H9 (cell line): Measurements from ENCODE around the gene ZFAND3. TPM values are rescaled to one million over a fixed set of nuclear protein-coding genes. Genes with fewer than 3 reads are reported as not detected.
"Not testable (repeated sequence)": the region's sequence is repeated elsewhere in the genome, so short reads cannot be mapped to it uniquely, and the experiment has no call there.

Experiments
- DNase-seq: peaks from one replicate; pipeline ENCODE4 v3.0.0-alpha.2; 2017
- H2AFZ ChIP-seq: one replicate; pipeline ENCODE4 v1.6.1; 2013; ENCODE audit warnings: mild to moderate bottlenecking, low read length, control low read depth, moderate library complexity
- H2AK5ac ChIP-seq: 2 replicates; pipeline ENCODE4 v1.6.1; 2013; ENCODE audit warnings: low read length, control low read depth, mixed read lengths; ENCODE audit not compliant: insufficient read length
- H2BK120ac ChIP-seq: one replicate; pipeline ENCODE4 v1.6.1; 2013; ENCODE audit warnings: low read depth, mild to moderate bottlenecking, low read length, control low read depth, inconsistent platforms; ENCODE audit not compliant: poor library complexity, severe bottlenecking
- H2BK12ac ChIP-seq: 2 replicates; pipeline ENCODE4 v1.6.1; 2013; ENCODE audit warnings: low read length, control low read depth, mixed read lengths, low read depth; ENCODE audit not compliant: insufficient read length
- H2BK15ac ChIP-seq: 2 replicates; pipeline ENCODE4 v1.6.1; 2013; ENCODE audit warnings: low read depth, low read length, control low read depth
- H2BK20ac ChIP-seq: one replicate; pipeline ENCODE4 v1.6.1; 2013; ENCODE audit warnings: low read depth, mild to moderate bottlenecking, low read length, control low read depth, inconsistent platforms; ENCODE audit not compliant: poor library complexity, severe bottlenecking
- H2BK5ac ChIP-seq: 2 replicates; pipeline ENCODE4 v1.6.1; 2013; ENCODE audit warnings: low read length, control low read depth, mixed read lengths; ENCODE audit not compliant: insufficient read length
- H3K14ac ChIP-seq: 2 replicates; pipeline ENCODE4 v1.6.1; 2013; ENCODE audit warnings: low read length, control low read depth; ENCODE audit not compliant: insufficient read depth
- H3K18ac ChIP-seq: 2 replicates; pipeline ENCODE4 v1.6.1; 2013; ENCODE audit warnings: low read depth, mild to moderate bottlenecking, mixed read lengths, low read length, control low read depth; ENCODE audit not compliant: insufficient read length
- H3K23ac ChIP-seq: 2 replicates; pipeline ENCODE4 v1.6.1; 2013; ENCODE audit warnings: low read length, control low read depth, mixed read lengths, low read depth; ENCODE audit not compliant: insufficient read length
- H3K23me2 ChIP-seq: 2 replicates; pipeline ENCODE4 v1.6.1; 2013; ENCODE audit warnings: low read depth, mild to moderate bottlenecking, mixed read lengths, low read length, control low read depth; ENCODE audit not compliant: insufficient read length, poor library complexity, severe bottlenecking
- H3K27ac ChIP-seq: 2 replicates; pipeline ENCODE4 v1.5.1; 2013; ENCODE audit warnings: low read length, control low read depth, mixed read lengths, low read depth; ENCODE audit not compliant: insufficient read length
- H3K27me3 ChIP-seq: 2 replicates; pipeline ENCODE4 v1.6.1; 2013; ENCODE audit warnings: low read length, control low read depth, inconsistent platforms; ENCODE audit not compliant: insufficient read depth
- H3K4ac ChIP-seq: 2 replicates; pipeline ENCODE4 v1.6.1; 2013; ENCODE audit warnings: low read depth, mild to moderate bottlenecking, control low read depth, inconsistent platforms, low read length, moderate library complexity
- H3K4me1 ChIP-seq: 2 replicates; pipeline ENCODE4 v1.6.1; 2013; ENCODE audit warnings: low read length, control low read depth, inconsistent platforms; ENCODE audit not compliant: insufficient read depth
- H3K4me2 ChIP-seq: 2 replicates; pipeline ENCODE4 v1.6.1; 2013; ENCODE audit warnings: low read length, control low read depth, mixed read lengths; ENCODE audit not compliant: insufficient read length, insufficient read depth
- H3K56ac ChIP-seq: 2 replicates; pipeline ENCODE4 v1.6.1; 2013; ENCODE audit warnings: low read depth, mild to moderate bottlenecking, mixed read lengths, low read length, control low read depth; ENCODE audit not compliant: insufficient read length
- H3K79me1 ChIP-seq: 2 replicates; pipeline ENCODE4 v1.6.1; 2013; ENCODE audit warnings: low read depth, mild to moderate bottlenecking, moderate library complexity, low read length, control low read depth, inconsistent platforms; ENCODE audit not compliant: insufficient read depth, poor library complexity, severe bottlenecking
- H3K79me2 ChIP-seq: 2 replicates; pipeline ENCODE4 v1.6.1; 2013; ENCODE audit warnings: low read length, control low read depth, inconsistent platforms; ENCODE audit not compliant: insufficient read depth
- H3K9ac ChIP-seq: 2 replicates; pipeline ENCODE4 v1.6.1; 2013; ENCODE audit warnings: low read length, control low read depth, mixed read lengths; ENCODE audit not compliant: insufficient read length; ENCODE audit errors: extremely low read depth
- H3K9me3 ChIP-seq: one replicate; pipeline ENCODE4 v1.6.1; 2013; ENCODE audit warnings: low read depth, low read length, inconsistent platforms; ENCODE audit not compliant: control insufficient read depth
- H3T11ph ChIP-seq: one replicate; pipeline ENCODE4 v1.6.1; 2013; ENCODE audit warnings: mild to moderate bottlenecking, low read length, control low read depth, inconsistent platforms
- H4K20me1 ChIP-seq: one replicate; pipeline ENCODE4 v1.6.1; 2013; ENCODE audit not compliant: control insufficient read depth, insufficient read length, insufficient read depth
- H4K5ac ChIP-seq: 2 replicates; pipeline ENCODE4 v1.6.1; 2013; ENCODE audit warnings: low read depth, mild to moderate bottlenecking, mixed read lengths, low read length, control low read depth; ENCODE audit not compliant: insufficient read length
- H4K8ac ChIP-seq: replicated peaks from 2 replicates; pipeline ENCODE4 v1.6.1; 2013; ENCODE audit warnings: low read length, control low read depth, mixed read lengths, low read depth; ENCODE audit not compliant: insufficient read length
- H4K91ac ChIP-seq: 2 replicates; pipeline ENCODE4 v1.6.1; 2013; ENCODE audit warnings: low read depth, mild to moderate bottlenecking, moderate library complexity, mixed read lengths, low read length, control low read depth; ENCODE audit not compliant: insufficient read length
- H3K27ac Mint-ChIP-seq, 3 experiments: 2 replicates in 2 of 3; 3 replicates in 1 of 3; pipeline ENCODE4 v1.8.0; 2020 to 2021; ENCODE audit warnings: mixed read lengths in 3 of 3, mild to moderate bottlenecking in 1 of 3, moderate library complexity in 1 of 3
- H3K27me3 Mint-ChIP-seq: 2 replicates; pipeline ENCODE4 v1.8.0; 2021; ENCODE audit warnings: low read depth, mild to moderate bottlenecking, moderate library complexity, mixed read lengths
- H3K36me3 Mint-ChIP-seq, 3 experiments: 2 replicates in 2 of 3; 3 replicates in 1 of 3; pipeline ENCODE4 v1.8.0; 2020 to 2021; ENCODE audit warnings: low read depth in 3 of 3, mixed read lengths in 3 of 3; ENCODE audit not compliant: insufficient read depth in 1 of 3
- H3K4me1 Mint-ChIP-seq, 2 experiments: 2 replicates each; pipeline ENCODE4 v1.8.0; 2020; ENCODE audit warnings: mixed read lengths in 2 of 2
- H3K4me3 Mint-ChIP-seq, 2 experiments: 2 replicates in 1 of 2; 3 replicates in 1 of 2; pipeline ENCODE4 v1.8.0; 2020 to 2021; ENCODE audit warnings: mild to moderate bottlenecking in 2 of 2, mixed read lengths in 2 of 2, moderate library complexity in 1 of 2
- H3K9me3 Mint-ChIP-seq, 2 experiments: 2 replicates in 1 of 2; 3 replicates in 1 of 2; pipeline ENCODE4 v1.8.0; 2020; ENCODE audit warnings: mild to moderate bottlenecking in 2 of 2, mixed read lengths in 2 of 2, moderate library complexity in 1 of 2
- CTCF ChIP-seq: fragments of 200-600 bp; sonication (generic); conservative IDR thresholded peaks from 3 replicates; pipeline ENCODE4 v1.8.0; 2021; ENCODE audit warnings: antibody characterized with exemption, mild to moderate bottlenecking
- WGBS: extraction: QIAGEN DNeasy Blood & Tissue Kit; methylation state at CpG from one replicate; pipeline ENCODE4 v1.1.7; 2013; ENCODE audit warnings: missing lambda C conversion rate, low lambda C conversion rate, mixed read lengths; ENCODE audit not compliant: insufficient read length; ENCODE audit errors: extremely low coverage; 5-methylcytosine and 5-hydroxymethylcytosine counted together
- total RNA-seq: library from RNA; stranded (reverse); gene quantifications from 2 replicates; pipeline ENCODE4 v1.2.1, GENCODE V29; 2021

ZFAND3 gene
- total RNA-seq, 1 experiment from 2014 or later: 57.7 TPM

- no peak overlapping the region for H3K27ac Mint-ChIP-seq
These were observed 58.7 kb downstream of the ZFAND3 start for GRCh38 chr6:37878150-37878710.

GRCh38 chr6:37880602-37881001 is 61.1 kb downstream of the ZFAND3 start:
- not testable (repeated sequence) for H4K5ac ChIP-seq, H3K4me3 Mint-ChIP-seq, H3K9me3 Mint-ChIP-seq, H3K4me1 ChIP-seq, H3K4ac ChIP-seq, H3K23me2 ChIP-seq, H2BK120ac ChIP-seq, H3K23ac ChIP-seq, H2BK15ac ChIP-seq, H2BK5ac ChIP-seq, H2AK5ac ChIP-seq, H3K27me3 Mint-ChIP-seq, H4K91ac ChIP-seq, H3K56ac ChIP-seq, H3K27ac ChIP-seq, H4K20me1 ChIP-seq, H3K79me1 ChIP-seq, H3K9ac ChIP-seq, H2BK12ac ChIP-seq, H3K36me3 Mint-ChIP-seq, H2AFZ ChIP-seq, H3K27me3 ChIP-seq, H3K18ac ChIP-seq, H3K4me2 ChIP-seq, H3T11ph ChIP-seq, H3K27ac Mint-ChIP-seq, DNase-seq, H4K8ac ChIP-seq, H2BK20ac ChIP-seq, H3K14ac ChIP-seq, H3K9me3 ChIP-seq, H3K79me2 ChIP-seq
- no CpG with 5 or more reads among the region's 5 CpGs for WGBS
- peaks cover 35 to 51% of the 10 kb centered on the region in 2 experiments for H3K4me1 Mint-ChIP-seq

More at GRCh38 chr6:37878150-37878710, 58.7 kb downstream of the ZFAND3 start:
- H4K8ac ChIP-seq: no peak overlapping the region
- H2BK15ac ChIP-seq: no peak overlapping the region
- no peak overlapping the region for H2BK20ac ChIP-seq
- no peak overlapping the region for H3T11ph ChIP-seq
- peaks cover 35 to 51% of the 10 kb centered on the region in 2 experiments for H3K4me1 Mint-ChIP-seq
- H3K9ac ChIP-seq: no peak overlapping the region
- H3K4ac ChIP-seq: no peak overlapping the region
- no peaks in the 10 kb centered on the region for H3K36me3 Mint-ChIP-seq
- H4K91ac ChIP-seq: no peak overlapping the region
- TF ChIP-seq CTCF: no peak
- no peak overlapping the region for H3K4me2 ChIP-seq
- no peak overlapping the region for H3K27ac ChIP-seq
- H3K79me1 ChIP-seq: no peaks in the 10 kb centered on the region
- H2AFZ ChIP-seq: no peak overlapping the region
- no peak for DNase-seq
- H2BK5ac ChIP-seq: no peak overlapping the region
- H3K79me2 ChIP-seq: peaks cover 10% of the 10 kb centered on the region; the same call in 1 of the 2 replicates
- H2BK12ac ChIP-seq: no peak overlapping the region
- no peak overlapping the region for H2AK5ac ChIP-seq
- H4K20me1 ChIP-seq: no peaks in the 10 kb centered on the region
- H3K56ac ChIP-seq: no peak overlapping the region
- H3K14ac ChIP-seq: no peak overlapping the region
- no peak overlapping the region for H3K23ac ChIP-seq
- no peak overlapping the region for H3K18ac ChIP-seq
- no peak overlapping the region for H3K4me3 Mint-ChIP-seq
- H3K27me3 ChIP-seq: no peaks in the 10 kb centered on the region
- H3K9me3 ChIP-seq: no peaks in the 10 kb centered on the region
- no peaks in the 10 kb centered on the region for H3K27me3 Mint-ChIP-seq
- H2BK120ac ChIP-seq: no peak overlapping the region
- H3K9me3 Mint-ChIP-seq: no peaks in the 10 kb centered on the region
- H4K5ac ChIP-seq: no peak overlapping the region
- no peaks in the 10 kb centered on the region for H3K23me2 ChIP-seq
- WGBS: no CpG with 5 or more reads among the region's 7 CpGs
- peaks cover 5% of the 10 kb centered on the region; the same call in 1 of the 2 replicates for H3K4me1 ChIP-seq
